GM19463 (cell line): ENCODE data around the gene FSTL3.
"Not testable (repeated sequence)": the region's sequence is repeated elsewhere in the genome, so short reads cannot be mapped to it uniquely, and the experiment has no call there.

Experiments
- ATAC-seq: cut with Tn5 transposase; IDR thresholded peaks from one replicate; pipeline ENCODE4 v1.9.1; 2021; ENCODE audit warnings: mild to moderate bottlenecking, moderate library complexity; ENCODE audit not compliant: unreplicated experiment

Gene FSTL3

GRCh38 chr19:709196-709964 lies 33.2 kb downstream of the FSTL3 start:
- ATAC-seq = no peak

GRCh38 chr19:709965-710571 lies 33.9 kb downstream of the FSTL3 start:
- no peak for ATAC-seq

- ATAC-seq = no peak
Observed at GRCh38 chr19:710767-711166, 34.6 kb downstream of the FSTL3 start.

- no peak for ATAC-seq
Observed at GRCh38 chr19:711254-711653, 35.1 kb downstream of the FSTL3 start.

- no peak for ATAC-seq
Observed at GRCh38 chr19:715347-715746, 39.2 kb downstream of the FSTL3 start.

- no peak for ATAC-seq
Observed at GRCh38 chr19:718251-718951, 42.2 kb downstream of the FSTL3 start.

GRCh38 chr19:718991-719512 lies 42.9 kb downstream of the FSTL3 start:
- no peak for ATAC-seq

GRCh38 chr19:719636-720344 lies 43.6 kb downstream of the FSTL3 start:
- no peak for ATAC-seq

GRCh38 chr19:720345-721160 lies 44.4 kb downstream of the FSTL3 start:
- ATAC-seq = no peak

- no peak for ATAC-seq
Observed at GRCh38 chr19:722553-723101, 46.4 kb downstream of the FSTL3 start.

GRCh38 chr19:723247-723646 lies 47.1 kb downstream of the FSTL3 start:
- ATAC-seq = no peak

GRCh38 chr19:723714-724113 lies 47.5 kb downstream of the FSTL3 start:
- ATAC-seq = no peak

- no peak for ATAC-seq
Observed at GRCh38 chr19:725461-726089, 49.4 kb downstream of the FSTL3 start.

GRCh38 chr19:726993-727956 lies 51.1 kb downstream of the FSTL3 start:
- ATAC-seq = no peak

GRCh38 chr19:728011-728410 lies 51.8 kb downstream of the FSTL3 start:
- ATAC-seq = no peak

- ATAC-seq = not testable (repeated sequence)
Observed at GRCh38 chr19:729564-729963, 53.4 kb downstream of the FSTL3 start.

- ATAC-seq = no peak
Observed at GRCh38 chr19:729965-730668, 53.9 kb downstream of the FSTL3 start.

GRCh38 chr19:731000-731399 lies 54.8 kb downstream of the FSTL3 start:
- ATAC-seq = no peak
